Stomach (tissue), 9 donors: ENCODE data around the gene UBR4. TPM values are rescaled to one million over a fixed set of nuclear protein-coding genes. Genes with fewer than 3 reads are reported as not detected.

ENCODE experiments used
- DNase-seq, 2 donors: peaks; one replicate each; pipeline versions ENCODE4 v3.0.0 to v3.0.0-alpha.2; 2013 to 2019
- H3K27ac ChIP-seq, 5 donors: fragments of 200-600 bp in 4 of 5; sonication (generic) in 4 of 5; one replicate each; pipeline ENCODE4 v1.5.1; 2013 to 2019; ENCODE audit warnings: mild to moderate bottlenecking in 1 of 5, moderate library complexity in 1 of 5
- H3K27me3 ChIP-seq, 3 donors: fragments of 200-600 bp; sonication (generic); one replicate each; pipeline ENCODE4 v1.5.1; 2017 to 2019; ENCODE audit warnings: mixed run types in 1 of 3
- H3K36me3 ChIP-seq, 4 donors: fragments of 200-600 bp; sonication (generic); 1 replicate in 3 of 4; 2 replicates in 1 of 4; pipeline ENCODE4 v1.5.1; 2016 to 2019
- H3K4me1 ChIP-seq, 4 donors: fragments of 200-600 bp; sonication (generic); one replicate each; pipeline ENCODE4 v1.5.1; 2016 to 2019
- H3K4me3 ChIP-seq, 4 donors: fragments of 200-600 bp; sonication (generic) in 3 of 4; one replicate each; pipeline ENCODE4 v1.5.1; 2016 to 2019; ENCODE audit warnings: mild to moderate bottlenecking in 1 of 4
- H3K9me3 ChIP-seq, 4 donors: fragments of 200-600 bp; sonication (generic); one replicate each; pipeline ENCODE4 v1.5.1; 2016 to 2019
- EP300 ChIP-seq: sonication (generic); formaldehyde crosslinking; IDR thresholded peaks from one replicate; pipeline ENCODE4 v1.6.1; 2017; ENCODE audit warnings: antibody characterized with exemption
- POLR2A ChIP-seq, 4 donors: fragments of 450-650 bp; IDR thresholded peaks; one replicate each; pipeline ENCODE4 v1.6.1; 2016; ENCODE audit warnings: antibody characterized with exemption in 4 of 4, control low read depth in 2 of 4, mild to moderate bottlenecking in 1 of 4, moderate library complexity in 1 of 4
- POLR2AphosphoS5 ChIP-seq, 3 donors: sonication (generic); formaldehyde crosslinking; IDR thresholded peaks; one replicate each; pipeline ENCODE4 v1.6.1; 2016; ENCODE audit warnings: antibody characterized with exemption in 3 of 3
- WGBS, 5 donors: extraction: QIAGEN DNeasy Blood & Tissue Kit in 3 of 5; methylation state at CpG; one replicate each; pipeline versions ENCODE4 v1.1.5 to v1.1.7; 2013 to 2018; 5-methylcytosine and 5-hydroxymethylcytosine counted together
- intact Hi-C: fragments of 100-400 bp; cut with DNase I; formaldehyde crosslinking; loops from one replicate; pipeline ENCODE4 v1.15.1; 2023; ENCODE audit warnings: low total_unique reads
- polyA plus RNA-seq, 3 donors: library from polyadenylated mRNA; stranded (reverse); fragments of 200-250 nt; gene quantifications; one replicate each; pipeline ENCODE4 v1.2.3, GENCODE V29; 2013
- total RNA-seq, 5 donors: library from RNA; depleted of rRNA; stranded (reverse); fragments of >200 nt; gene quantifications; one replicate each; pipeline versions ENCODE4 v1.1.0 to v1.2.3, GENCODE V29; 2014 to 2016
- TF ChIP-seq, protein P1 (sequence below), 7 experiments: fragments of 450-650 bp in 4 of 7; fragments of 200-600 bp in 3 of 7; sonication (generic) in 3 of 7; IDR thresholded peaks; one replicate each; pipeline ENCODE4 v1.5.1; 2016 to 2019; ENCODE audit warnings: antibody characterized with exemption in 7 of 7, control low read depth in 2 of 7, mild to moderate bottlenecking in 1 of 7
- donor health status: healthy with polysubstance abuse.
- donor health status: Bipolar disorder and iron deficiency.
- donor health status: healthy.

Gene UBR4
- total and polyA plus RNA-seq, 8 donors, result 41.9 to 262 (median 128) TPM

DNA sequence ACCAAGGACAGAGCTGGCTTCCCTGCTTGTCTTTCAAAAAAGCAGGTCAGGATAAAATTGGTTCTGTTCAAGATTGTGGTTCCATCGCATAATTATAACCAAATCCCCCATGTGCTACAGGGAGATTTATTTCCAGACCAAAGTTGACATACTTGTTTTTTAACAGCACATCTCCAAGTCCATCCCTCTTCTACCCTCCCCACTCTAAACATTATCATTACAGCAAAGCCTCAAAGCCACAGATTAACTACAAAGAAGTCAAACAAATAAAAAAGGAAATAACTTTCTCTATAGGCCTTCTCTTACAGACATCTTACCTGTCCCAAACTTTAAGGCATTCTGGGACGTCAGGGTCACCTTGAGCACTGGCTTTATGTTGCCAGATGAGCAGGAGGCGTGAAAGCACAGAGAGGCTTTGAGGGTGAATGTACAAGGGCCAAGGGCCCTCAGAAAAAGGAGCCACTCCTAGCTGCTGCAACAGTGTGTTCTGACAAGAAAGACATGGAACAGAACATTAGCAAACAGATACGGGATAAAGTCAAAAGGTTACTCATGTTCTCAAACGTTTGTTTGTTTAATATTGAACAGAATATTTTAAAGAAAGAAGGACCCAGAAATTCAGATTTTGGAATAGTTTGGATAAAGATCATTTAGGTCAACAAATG, 31.2 kb downstream of the UBR4 start:
- H3K27ac ChIP-seq, result no peak overlapping the region
- 43 to 57% (median 47%) methylated on average over 5 of the region's 5 CpGs for WGBS, 5 donors
- H3K27me3 ChIP-seq, result no peaks in the 10 kb centered on the region
- intact Hi-C loops, result no loop called here
- H3K36me3 ChIP-seq, result peaks cover 69 to 99% (median 98%) of the 10 kb centered on the region in 4 donors
- peak in 1 of 2 donors; percentile 6 for DNase-seq
- no peaks in the 10 kb centered on the region for H3K4me1 ChIP-seq
- no peaks in the 10 kb centered on the region for H3K9me3 ChIP-seq
- H3K4me3 ChIP-seq, result no peak overlapping the region
- TF ChIP-seq EP300 (no peak), POLR2AphosphoS5 (IDR thresholded peaks at IDR 0.05) (no peak)

DNA sequence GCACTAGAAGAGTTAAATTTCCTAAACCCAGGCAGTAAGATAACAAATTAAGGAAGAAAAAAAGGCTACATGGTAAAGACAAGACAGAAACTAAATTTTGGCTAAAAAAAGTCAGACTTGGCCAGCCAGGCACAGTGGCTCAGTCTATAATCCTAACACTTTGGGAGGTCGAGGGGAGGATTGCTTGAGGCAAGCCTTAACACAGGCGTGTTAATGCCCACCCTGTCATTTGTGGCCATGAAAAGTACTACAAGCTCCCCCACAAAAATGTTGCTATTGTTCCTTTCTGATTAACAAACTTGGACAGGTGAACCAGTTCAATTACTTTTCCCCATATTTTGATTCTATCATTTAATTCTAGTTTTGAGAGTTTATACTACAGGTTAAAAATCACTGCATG, 32.3 kb downstream of the UBR4 start:
- TF ChIP-seq EP300, result no peak
- TF ChIP-seq, protein P1, sequence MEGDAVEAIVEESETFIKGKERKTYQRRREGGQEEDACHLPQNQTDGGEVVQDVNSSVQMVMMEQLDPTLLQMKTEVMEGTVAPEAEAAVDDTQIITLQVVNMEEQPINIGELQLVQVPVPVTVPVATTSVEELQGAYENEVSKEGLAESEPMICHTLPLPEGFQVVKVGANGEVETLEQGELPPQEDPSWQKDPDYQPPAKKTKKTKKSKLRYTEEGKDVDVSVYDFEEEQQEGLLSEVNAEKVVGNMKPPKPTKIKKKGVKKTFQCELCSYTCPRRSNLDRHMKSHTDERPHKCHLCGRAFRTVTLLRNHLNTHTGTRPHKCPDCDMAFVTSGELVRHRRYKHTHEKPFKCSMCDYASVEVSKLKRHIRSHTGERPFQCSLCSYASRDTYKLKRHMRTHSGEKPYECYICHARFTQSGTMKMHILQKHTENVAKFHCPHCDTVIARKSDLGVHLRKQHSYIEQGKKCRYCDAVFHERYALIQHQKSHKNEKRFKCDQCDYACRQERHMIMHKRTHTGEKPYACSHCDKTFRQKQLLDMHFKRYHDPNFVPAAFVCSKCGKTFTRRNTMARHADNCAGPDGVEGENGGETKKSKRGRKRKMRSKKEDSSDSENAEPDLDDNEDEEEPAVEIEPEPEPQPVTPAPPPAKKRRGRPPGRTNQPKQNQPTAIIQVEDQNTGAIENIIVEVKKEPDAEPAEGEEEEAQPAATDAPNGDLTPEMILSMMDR (IDR thresholded peaks at IDR 0.05), result no peak
- TF ChIP-seq POLR2A (IDR thresholded peaks at IDR 0.05), result no peak
- TF ChIP-seq POLR2AphosphoS5 (IDR thresholded peaks at IDR 0.05), result no peak
- H3K36me3 ChIP-seq, result peaks cover 69 to 99% (median 98%) of the 10 kb centered on the region in 4 donors
- no peaks in the 10 kb centered on the region for H3K9me3 ChIP-seq
- H3K4me3 ChIP-seq, result no peak overlapping the region
- 78 to 95% (median 83%) methylated on average over 2 of the region's 2 CpGs for WGBS, 5 donors
- DNase-seq, result no peak
- H3K4me1 ChIP-seq, result no peaks in the 10 kb centered on the region
- intact Hi-C loops, result no loop called here
- no peaks in the 10 kb centered on the region for H3K27me3 ChIP-seq
- H3K27ac ChIP-seq, result no peak overlapping the region

DNA sequence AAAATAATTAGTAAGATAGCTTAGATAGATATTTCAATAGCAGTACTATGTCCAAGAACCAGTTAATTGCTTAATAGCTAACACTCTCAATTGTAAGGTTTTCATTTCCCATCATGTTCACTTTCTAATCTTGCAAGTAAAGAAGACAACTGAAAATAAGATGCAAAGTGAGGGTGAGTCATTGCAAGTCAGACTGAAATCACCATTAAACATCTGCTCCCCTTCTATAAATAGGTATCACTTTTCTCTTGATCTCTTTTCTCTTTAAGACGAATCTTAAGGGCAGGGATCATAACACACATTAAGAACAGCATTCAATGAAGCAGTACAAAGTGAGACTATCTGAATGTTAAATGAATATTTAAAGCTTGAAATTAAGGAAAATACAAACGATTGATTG, 40.4 kb downstream of the UBR4 start:
- DNase-seq, result no peak
- 69 to 83% (median 81%) methylated on average over 2 of the region's 2 CpGs for WGBS, 5 donors
- no peaks in the 10 kb centered on the region for H3K4me1 ChIP-seq
- intact Hi-C loops, result no loop called here
- H3K4me3 ChIP-seq, result no peak overlapping the region
- H3K27ac ChIP-seq, result no peak overlapping the region
- TF ChIP-seq POLR2A (IDR thresholded peaks at IDR 0.05) (no peak), EP300 (no peak), POLR2AphosphoS5 (IDR thresholded peaks at IDR 0.05) (no peak)
- TF ChIP-seq, protein P1 (IDR thresholded peaks at IDR 0.05), result no peak
- H3K36me3 ChIP-seq, result peaks cover 94 to 100% (median 100%) of the 10 kb centered on the region in 4 donors
- H3K27me3 ChIP-seq, result no peaks in the 10 kb centered on the region
- H3K9me3 ChIP-seq, result no peaks in the 10 kb centered on the region

DNA sequence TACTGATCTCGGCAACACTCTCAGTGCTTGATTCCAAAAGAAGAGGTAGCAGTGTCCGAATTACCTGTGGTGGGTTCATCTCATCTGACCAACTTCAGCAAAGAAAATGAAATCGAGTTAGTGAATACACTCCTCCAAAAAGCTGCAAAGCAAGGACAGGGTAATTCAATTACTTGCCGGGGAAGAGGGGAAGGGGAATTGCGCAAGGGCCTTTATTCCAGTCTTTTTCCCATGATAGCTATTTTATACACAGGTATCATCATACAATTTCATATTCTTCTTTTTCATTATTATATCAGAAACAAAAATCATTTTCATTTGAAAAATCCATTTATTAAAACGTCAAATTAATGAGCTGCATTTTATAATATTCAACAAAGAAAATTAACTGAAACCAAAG, 42.9 kb downstream of the UBR4 start:
- WGBS, 5 donors, result 92 to 97% (median 94%) methylated on average over 6 of the region's 6 CpGs
- Histone ChIP-seq H3K27ac (no peak overlapping the region), H3K9me3 (no peaks in the 10 kb centered on the region), H3K4me1 (peaks cover 0 to 11% (median 0%) of the 10 kb centered on the region in 4 donors), H3K4me3 (no peak overlapping the region), H3K27me3 (no peaks in the 10 kb centered on the region), H3K36me3 (peaks cover 91 to 100% (median 100%) of the 10 kb centered on the region in 4 donors)
- intact Hi-C loops, result no loop called here
- no peak for DNase-seq
- TF ChIP-seq, protein P1 (IDR thresholded peaks at IDR 0.05), result no peak
- TF ChIP-seq POLR2A (IDR thresholded peaks at IDR 0.05) (no peak), POLR2AphosphoS5 (IDR thresholded peaks at IDR 0.05) (no peak), EP300 (no peak)

DNA sequence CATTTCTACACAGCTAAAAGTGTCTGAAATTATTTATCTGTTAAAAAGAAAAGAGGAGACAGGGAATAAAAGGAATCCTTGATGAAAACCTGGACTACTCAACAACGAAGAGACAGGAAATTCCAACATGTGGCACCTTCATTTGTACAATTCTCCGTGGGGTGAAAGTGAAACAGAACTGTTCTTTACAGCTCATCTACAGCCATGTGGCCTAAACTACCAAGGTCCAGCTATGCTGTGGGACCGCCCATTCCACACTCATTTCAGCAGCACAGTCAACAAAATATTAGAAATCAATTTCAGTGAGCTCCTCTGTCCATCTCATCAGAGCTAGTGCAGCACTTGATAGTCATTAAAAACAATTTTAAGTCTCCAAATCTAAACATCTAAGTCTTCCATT, 44.0 kb downstream of the UBR4 start:
- intact Hi-C loops, result no loop called here
- DNase-seq, result no peak
- Histone ChIP-seq H3K27ac (no peak overlapping the region), H3K36me3 (peaks cover 91 to 100% (median 100%) of the 10 kb centered on the region in 4 donors), H3K27me3 (no peaks in the 10 kb centered on the region), H3K9me3 (no peaks in the 10 kb centered on the region), H3K4me1 (peaks cover 0 to 11% (median 0%) of the 10 kb centered on the region in 4 donors), H3K4me3 (no peak overlapping the region)
- WGBS, 5 donors, result 73 to 82% (median 75%) methylated on average over 3 of the region's 3 CpGs
- no peak for TF ChIP-seq POLR2AphosphoS5 (IDR thresholded peaks at IDR 0.05)
- TF ChIP-seq POLR2A (IDR thresholded peaks at IDR 0.05), result no peak
- TF ChIP-seq EP300, result no peak
- TF ChIP-seq, protein P1 (IDR thresholded peaks at IDR 0.05), result no peak
